ENCODE results near the gene SLC39A11.
"Not testable (repeated sequence)": the region's sequence is repeated elsewhere in the genome, so short reads cannot be mapped to it uniquely, and the experiment has no call there.

Gene SLC39A11

GRCh38 chr17:72916991-72917390 lies 175.5 kb downstream of the SLC39A11 start:
- DNase-seq (ENCODE audit: low read depth), result no peak

DNA sequence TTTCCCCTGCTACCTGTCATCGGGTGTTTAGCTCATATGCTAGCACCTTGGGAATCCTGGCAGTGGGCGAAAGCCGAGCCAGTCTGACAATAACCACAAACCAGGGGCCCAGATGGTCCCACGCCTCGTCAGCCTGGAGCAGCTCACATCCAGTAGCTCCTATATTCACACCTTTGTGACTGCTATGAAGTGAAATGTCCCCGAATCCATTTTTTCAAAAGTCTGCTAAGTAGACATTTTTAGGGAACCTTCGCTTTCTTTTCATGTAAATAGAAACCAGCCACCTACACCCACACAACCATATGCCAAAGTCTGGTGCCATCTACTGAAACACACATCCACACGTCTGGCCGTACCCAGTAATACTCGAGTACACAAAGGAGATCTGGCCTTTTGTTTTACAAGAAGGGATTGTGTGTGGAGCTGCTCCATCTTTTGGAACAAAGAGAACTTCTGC lies 176.8 kb downstream of the SLC39A11 start:
- DNase-seq (ENCODE audit: low read depth), result no peak

- DNase-seq (ENCODE audit: low read depth), result no peak
Measured at GRCh38 chr17:72913142-72913682, 179.3 kb downstream of the SLC39A11 start.

DNA sequence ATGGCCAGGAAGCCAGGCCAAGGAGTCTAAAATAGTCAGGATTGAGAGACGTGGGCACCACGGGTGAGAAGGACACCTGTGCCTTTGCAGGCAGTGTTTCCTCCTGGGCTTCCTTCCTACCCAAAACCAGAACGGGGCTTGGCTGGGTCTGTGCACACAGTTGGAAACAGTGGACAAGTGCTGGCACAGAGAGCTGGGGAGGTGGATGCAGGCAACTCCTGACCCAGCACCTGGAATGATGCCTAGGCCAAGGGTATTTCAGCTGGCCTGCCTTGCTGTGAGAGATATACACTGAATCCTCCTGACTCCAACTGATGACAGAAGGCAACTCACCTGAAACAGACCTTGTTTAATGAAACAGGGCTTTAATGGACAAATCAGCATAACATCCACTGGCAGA lies 186.2 kb downstream of the SLC39A11 start:
- no peak for DNase-seq (ENCODE audit: low read depth)

GRCh38 chr17:72903522-72903921 lies 189.0 kb downstream of the SLC39A11 start:
- DNase-seq (ENCODE audit: low read depth), result no peak

GRCh38 chr17:72901657-72902056 lies 190.8 kb downstream of the SLC39A11 start:
- DNase-seq (ENCODE audit: low read depth), result no peak

DNA sequence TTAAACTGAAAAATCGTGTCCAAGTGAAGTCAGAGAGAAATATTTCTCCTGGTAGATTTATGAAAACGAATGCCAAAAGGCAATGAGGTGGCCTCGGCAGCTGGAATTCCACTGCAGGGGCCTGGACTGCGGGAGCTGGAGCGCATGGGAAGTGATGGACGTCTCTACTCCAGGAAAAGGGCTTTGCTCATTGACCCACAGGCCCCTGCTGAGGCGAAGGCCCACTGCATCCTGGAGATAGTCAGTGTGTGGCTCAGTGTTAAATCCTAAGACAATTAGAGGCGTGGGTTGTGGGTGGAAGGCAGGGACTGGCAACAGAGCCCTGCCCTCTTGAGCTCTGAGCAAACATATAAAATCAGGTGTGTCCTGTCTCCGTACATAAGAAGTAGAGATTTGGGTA lies 191.4 kb downstream of the SLC39A11 start:
- no peak for DNase-seq (ENCODE audit: low read depth)

- DNase-seq (ENCODE audit: low read depth), result no peak
Measured at GRCh38 chr17:72900654-72900971, 191.9 kb downstream of the SLC39A11 start.

- DNase-seq (ENCODE audit: low read depth), result no peak
Measured at GRCh38 chr17:72898725-72899124, 193.8 kb downstream of the SLC39A11 start.

- not testable (repeated sequence) for DNase-seq (ENCODE audit: low read depth)
Measured at GRCh38 chr17:72896288-72896687, 196.2 kb downstream of the SLC39A11 start.

DNA sequence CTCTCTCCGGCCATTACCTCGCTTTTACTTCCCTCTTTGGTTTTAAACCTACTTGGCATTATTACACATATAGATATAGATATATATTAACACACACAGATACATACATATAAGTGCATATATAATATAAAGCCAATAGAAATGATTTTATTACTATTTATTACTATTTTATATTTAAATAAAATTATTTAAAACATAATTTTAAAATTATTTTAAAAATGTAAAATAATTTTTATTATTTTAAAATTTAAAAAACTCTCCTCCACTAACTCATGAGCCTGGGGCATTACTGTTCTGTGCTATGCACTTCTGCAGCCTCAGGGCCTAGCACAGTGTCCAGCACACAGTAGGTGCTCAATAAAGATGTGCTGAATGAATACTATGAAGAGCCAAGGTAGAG lies 200.9 kb downstream of the SLC39A11 start:
- no peak for DNase-seq (ENCODE audit: low read depth)

- DNase-seq (ENCODE audit: low read depth), result no peak
Measured at GRCh38 chr17:72890711-72891110, 201.8 kb downstream of the SLC39A11 start.

GRCh38 chr17:72887917-72888316 lies 204.6 kb downstream of the SLC39A11 start:
- DNase-seq (ENCODE audit: low read depth), result no peak

- no peak for DNase-seq (ENCODE audit: low read depth)
Measured at GRCh38 chr17:72887322-72887721, 205.2 kb downstream of the SLC39A11 start.

DNA sequence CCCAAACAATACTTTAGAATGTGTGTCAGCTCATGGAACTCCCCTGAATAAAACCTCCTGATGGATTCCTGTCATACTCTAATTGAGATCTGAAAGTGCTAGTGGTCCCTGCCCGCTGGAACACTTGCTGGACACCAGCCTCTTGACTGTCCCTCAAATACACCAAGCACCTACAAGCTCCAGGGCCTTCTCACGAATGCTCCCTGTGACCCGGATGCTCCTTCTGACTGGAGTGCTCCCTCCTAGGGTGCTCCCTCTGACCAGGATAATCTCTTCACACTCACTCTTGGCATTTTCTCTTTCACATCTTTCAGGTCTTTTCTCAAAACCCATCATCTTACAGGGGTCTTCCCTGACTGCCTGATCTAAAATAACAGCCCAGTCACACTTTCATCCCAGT lies 205.9 kb downstream of the SLC39A11 start:
- no peak for DNase-seq (ENCODE audit: low read depth)

DNA sequence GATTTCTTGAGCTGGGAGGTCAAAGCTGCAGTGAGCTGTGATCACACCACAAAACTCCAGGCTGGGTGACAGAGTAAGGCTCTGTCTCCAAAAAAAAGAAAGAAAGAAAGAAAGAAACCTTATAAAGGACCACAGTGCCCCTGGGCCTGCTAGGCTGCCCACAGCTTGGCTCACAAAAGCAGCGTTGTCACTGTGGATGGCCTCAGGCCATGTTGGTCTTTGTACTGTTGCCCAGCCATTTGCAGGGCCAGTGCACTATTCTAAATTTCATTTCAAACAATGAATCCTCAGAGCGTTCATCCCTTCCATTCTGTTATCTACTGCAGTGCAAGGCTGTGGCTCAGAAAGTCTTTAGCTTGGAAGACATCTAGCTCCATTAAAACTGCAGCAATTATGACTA lies 208.4 kb downstream of the SLC39A11 start:
- DNase-seq (ENCODE audit: low read depth), result no peak

DNA sequence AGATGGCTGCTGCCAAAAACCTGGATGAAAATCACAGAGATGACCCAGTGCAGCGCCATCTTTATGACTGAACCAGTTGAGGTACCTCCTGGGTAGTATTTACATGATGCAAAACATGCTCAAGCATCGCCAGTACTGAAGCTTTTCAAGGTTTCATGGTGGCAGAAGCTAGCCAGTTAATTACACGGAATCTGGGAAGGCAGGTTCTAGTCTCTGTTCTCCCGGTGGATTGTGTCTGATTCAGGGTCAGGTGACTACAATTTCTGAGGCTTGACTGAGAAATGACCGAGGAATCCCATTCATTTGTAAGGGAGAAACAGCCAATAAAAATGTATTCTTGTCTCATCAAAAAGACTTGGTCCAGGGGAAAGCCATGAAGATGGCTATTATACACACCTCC lies 209.1 kb downstream of the SLC39A11 start:
- no peak for DNase-seq (ENCODE audit: low read depth)

DNA sequence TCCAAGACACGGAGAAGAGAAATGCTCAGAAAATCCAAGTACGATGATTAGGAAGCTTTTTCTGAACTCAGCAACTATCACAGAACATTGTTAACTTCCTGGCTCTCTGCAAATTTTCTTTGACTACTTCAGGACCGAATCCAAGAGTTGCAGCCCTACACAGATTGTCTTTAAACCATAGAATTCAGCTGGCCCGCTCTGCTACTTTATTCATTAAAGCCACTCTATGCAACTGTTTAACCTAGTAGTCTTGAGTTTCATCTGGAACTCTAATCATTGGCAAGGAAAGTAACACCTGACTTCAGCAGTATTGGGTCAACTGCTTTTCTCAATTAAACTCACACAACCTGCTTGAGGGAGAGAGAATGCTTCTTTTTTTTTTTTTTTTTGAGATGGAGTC lies 210.1 kb downstream of the SLC39A11 start:
- no peak for DNase-seq (ENCODE audit: low read depth)

DNA sequence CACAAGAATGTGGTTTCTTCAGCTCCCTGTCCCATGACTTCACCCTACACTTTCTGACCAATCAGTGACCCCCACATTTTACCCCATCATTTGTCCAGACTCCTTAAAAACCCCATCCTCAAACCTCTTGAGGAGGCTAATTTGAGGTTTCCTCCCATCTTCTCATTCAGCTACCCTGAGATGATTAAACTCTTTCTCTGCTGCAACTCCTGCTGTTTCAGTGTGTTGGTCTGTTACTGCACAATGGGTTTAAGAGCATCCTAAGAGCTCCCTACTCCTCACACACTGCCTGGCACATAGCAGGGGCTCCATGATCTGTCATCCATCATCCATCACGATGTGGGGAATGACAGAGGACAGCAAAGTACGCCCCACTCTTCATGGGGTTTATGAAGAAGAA lies 212.6 kb downstream of the SLC39A11 start:
- no peak for DNase-seq (ENCODE audit: low read depth)

DNA sequence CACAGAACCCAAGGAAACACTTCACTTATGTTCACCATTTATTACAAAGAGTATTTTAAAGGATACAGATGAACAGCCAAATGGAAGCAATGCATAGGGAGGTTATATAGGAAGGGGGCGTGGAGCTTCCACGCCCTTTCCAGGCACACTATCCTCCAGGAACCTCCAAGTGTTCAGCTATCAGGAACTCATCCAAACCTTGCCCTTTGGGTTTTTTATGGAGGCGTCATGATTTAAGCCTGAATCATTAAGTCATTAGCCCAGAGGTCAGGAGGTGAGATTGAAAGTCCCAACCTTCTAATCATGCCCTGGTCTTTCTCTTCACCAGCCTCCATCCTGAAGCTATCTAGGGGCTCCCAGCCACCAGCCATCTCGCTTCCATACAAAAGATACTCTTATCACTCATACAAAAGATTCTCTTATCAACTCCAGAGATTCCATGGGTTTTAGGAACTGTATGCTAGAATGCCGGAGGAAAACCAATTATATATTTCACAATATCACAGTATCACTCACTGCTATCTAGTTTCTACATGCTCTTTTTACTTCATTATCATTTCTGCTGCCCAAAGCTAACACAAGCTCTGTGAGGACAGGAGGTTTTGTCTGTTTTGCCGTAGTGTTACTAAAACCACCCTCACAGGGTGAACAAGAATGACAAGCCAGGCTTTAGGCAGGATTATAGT lies 213.4 kb downstream of the SLC39A11 start:
- DNase-seq (ENCODE audit: low read depth), result no peak

- no peak for DNase-seq (ENCODE audit: low read depth)
Measured at GRCh38 chr17:72877348-72877747, 215.1 kb downstream of the SLC39A11 start.

DNA sequence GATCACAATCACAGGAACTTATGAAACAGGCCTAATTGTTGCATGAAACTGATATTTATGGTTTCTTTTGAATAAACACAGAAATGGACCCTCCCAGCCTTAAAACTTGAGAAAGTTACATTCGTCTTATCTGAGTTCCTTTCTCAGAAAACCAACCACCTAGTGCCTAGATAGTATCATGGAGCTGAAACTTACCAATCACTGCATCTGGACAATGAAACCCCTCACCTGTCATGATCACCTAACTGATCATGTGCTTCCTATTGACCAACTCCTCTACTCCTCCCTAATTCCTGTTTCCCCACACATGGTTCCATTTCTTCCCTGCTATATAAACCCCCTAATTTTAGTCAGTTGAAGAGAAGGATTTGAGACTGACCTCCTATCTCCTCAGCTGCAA lies 216.1 kb downstream of the SLC39A11 start:
- DNase-seq (ENCODE audit: low read depth), result no peak

DNA sequence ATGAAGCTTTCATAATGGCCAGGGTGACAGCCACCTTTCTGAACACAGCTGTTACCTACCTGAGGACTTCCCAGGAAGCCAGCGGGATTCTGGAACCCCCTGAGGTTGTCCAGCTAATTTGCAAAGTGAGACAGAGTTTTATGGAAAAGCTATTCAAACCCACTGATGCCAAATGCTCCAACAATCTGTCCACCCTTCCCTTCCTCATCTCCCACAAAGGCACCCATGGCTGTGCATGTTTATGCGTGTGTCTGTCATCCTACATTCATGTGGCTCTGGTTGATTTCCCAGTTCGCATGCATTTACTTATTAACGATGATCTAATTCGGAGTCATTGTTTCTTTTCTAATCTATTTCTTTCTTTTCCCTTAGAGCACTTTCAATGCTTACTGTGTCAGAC lies 217.1 kb downstream of the SLC39A11 start:
- no peak for DNase-seq (ENCODE audit: low read depth)

DNA sequence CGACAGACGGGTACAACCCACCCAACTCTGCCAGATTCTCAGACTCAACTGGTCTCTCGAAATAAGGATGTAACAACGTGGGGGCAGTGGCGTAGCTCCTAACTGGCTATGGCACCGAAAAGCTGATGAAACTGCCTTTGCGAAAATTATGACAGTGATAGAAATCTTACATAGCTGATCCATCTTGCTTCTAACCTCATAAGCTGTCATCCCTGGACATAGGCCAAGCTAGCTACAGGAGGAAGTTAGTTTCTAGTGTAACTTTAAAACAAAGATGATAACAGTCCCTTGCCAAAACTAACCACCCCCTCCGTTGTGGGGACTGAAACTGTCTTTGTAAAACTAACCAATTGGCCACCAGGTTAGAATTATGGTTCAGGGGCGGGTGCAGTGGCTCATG lies 220.1 kb downstream of the SLC39A11 start:
- no peak for DNase-seq (ENCODE audit: low read depth)

Data from activated T-helper 1 cell treated with Interleukin-2 at 50 U/mL for 16 hours (primary cell).